Fibroblast of pulmonary artery (primary cell): Measurements from ENCODE around the gene FOXN1.

ENCODE experiments used
- DNase-seq: peaks from one replicate; pipeline ENCODE4 v3.0.0-alpha.2; 2010; ENCODE audit warnings: low read depth
- H3K4me3 ChIP-seq: replicated peaks from 2 replicates; pipeline ENCODE4 v1.5.1; 2011; ENCODE audit warnings: low read depth, mild to moderate bottlenecking, control low read depth, low read length, moderate library complexity
- CTCF ChIP-seq: IDR thresholded peaks from 2 replicates; pipeline ENCODE4 v1.5.1; 2011; ENCODE audit warnings: mild to moderate bottlenecking, control low read depth, low read length, inconsistent platforms; ENCODE audit errors: missing control alignments

FOXN1 gene

GRCh38 chr17:28488533-28489276 is 17.4 kb upstream of the FOXN1 start:
- H3K4me3 ChIP-seq = no peak overlapping the region
- no peak for TF ChIP-seq CTCF
- no peak for DNase-seq

GRCh38 chr17:28491286-28491685 is 14.9 kb upstream of the FOXN1 start:
- no peak for TF ChIP-seq CTCF
- no peak for DNase-seq
- no peak overlapping the region for H3K4me3 ChIP-seq

GRCh38 chr17:28491860-28492259 is 14.3 kb upstream of the FOXN1 start:
- no peak overlapping the region for H3K4me3 ChIP-seq
- TF ChIP-seq CTCF = no peak
- DNase-seq = no peak

- DNase-seq = peak; percentile 20
- TF ChIP-seq CTCF = no peak
- no peak overlapping the region for H3K4me3 ChIP-seq
These were observed 13.5 kb upstream of the FOXN1 start for GRCh38 chr17:28492352-28493310.

GRCh38 chr17:28493460-28493859 is 12.7 kb upstream of the FOXN1 start:
- no peak for TF ChIP-seq CTCF
- no peak overlapping the region for H3K4me3 ChIP-seq
- DNase-seq = peak; percentile 51

GRCh38 chr17:28494445-28495188 is 11.5 kb upstream of the FOXN1 start:
- no peak overlapping the region for H3K4me3 ChIP-seq
- peak; percentile 89 for TF ChIP-seq CTCF
- peak; percentile 67 for DNase-seq
